ENCODE measurements around the gene KASH5. TPM values are rescaled to one million over a fixed set of nuclear protein-coding genes. Genes with fewer than 3 reads are reported as not detected.

KASH5 gene
- total and polyA plus RNA-seq, 2 of the 4 experiments (the other 2 are of a cell fraction), result not detected

- CTCF ChIA-PET, result no interaction called here
- no peak for ATAC-seq (ENCODE audit: low read depth)
These were observed 48.5 kb downstream of the KASH5 start for GRCh38 chr19:49436381-49437017.

More at GRCh38 chr19:49436381-49437017, 48.5 kb downstream of the KASH5 start:
- Histone ChIP-seq H3K36me3 (ENCODE audit: control insufficient read depth, insufficient read depth, low read length) (no peaks in the 10 kb centered on the region), H3K9me3 (ENCODE audit: control insufficient read depth, insufficient read depth, low read length) (peaks cover 16% of the 10 kb centered on the region), H3K56ac (ENCODE audit: extremely low read depth, insufficient read depth, low read length) (no peak overlapping the region), H4K20me1 (ENCODE audit: insufficient read depth, low read length) (no peaks in the 10 kb centered on the region), H2BK120ac (ENCODE audit: low read depth, low read length) (no peak overlapping the region), H3K9ac (ENCODE audit: low read depth, low read length) (no peak overlapping the region), H3K9me1 (ENCODE audit: insufficient read depth, low read length) (no peaks in the 10 kb centered on the region), H4K91ac (ENCODE audit: insufficient read depth, low read depth, low read length) (no peak overlapping the region), H2BK20ac (ENCODE audit: low read depth, low read length) (no peak overlapping the region), H2BK5ac (ENCODE audit: low read depth, low read length, poor library complexity, severe bottlenecking) (no peak overlapping the region), H3K4me2 (ENCODE audit: low read depth, low read length) (no peak overlapping the region), H3K4me3 (ENCODE audit: insufficient read depth, low read depth, low read length) (no peak overlapping the region), H3K18ac (ENCODE audit: low read depth, low read length) (no peak overlapping the region), H2AFZ (replicated peaks; ENCODE audit: low read length, poor library complexity) (peak overlapping the region; percentile 43), H3K4me1 (ENCODE audit: control insufficient read depth, insufficient read depth, low read length) (no peaks in the 10 kb centered on the region), H2BK15ac (ENCODE audit: low read depth, low read length) (no peak overlapping the region), H3K4ac (ENCODE audit: low read depth, low read length) (no peak overlapping the region), H3K27me3 (ENCODE audit: control insufficient read depth, insufficient read depth, low read length) (peaks cover 96% of the 10 kb centered on the region), H3K27ac (ENCODE audit: insufficient read depth, low read length) (no peak overlapping the region), H3K14ac (replicated peaks; ENCODE audit: low read depth, low read length) (no peak overlapping the region), H4K8ac (ENCODE audit: low read depth in 2 of 2, low read length in 2 of 2) (no peak overlapping the region), H3K23ac (ENCODE audit: low read depth, low read length) (no peak overlapping the region; the same call in 1 of the 2 replicates), H2AK5ac (ENCODE audit: low read depth, low read length) (no peak overlapping the region), H3K79me1 (ENCODE audit: low read depth in 1 of 2, low read length in 2 of 2) (no peaks in the 10 kb centered on the region), H2AK9ac (replicated peaks; ENCODE audit: low read depth, low read length, poor library complexity) (no peak overlapping the region), H4K5ac (ENCODE audit: low read depth, low read length) (no peak overlapping the region)
- no peak for DNase-seq
- WGBS, 2 experiments (ENCODE audit: extremely low coverage in 2 of 2, insufficient read length in 1 of 2), result 10% methylated on average over 30 of the region's 42 CpGs; no CpG with 5 or more reads in 1 of the 2 experiments
- in situ Hi-C loops (cut with MboI; ENCODE audit: low sequenced_read_pairs) (loop anchor here (10.0 kb wide), 1 partner anchor 172 kb away; no protein-coding TSS in a partner anchor), dilution Hi-C loops (cut with HindIII; ENCODE audit: low sequenced_read_pairs, unreplicated experiment) (no loop called here), intact Hi-C loops (cut with micrococcal nuclease) (no loop called here)
- POLR2A ChIA-PET (ENCODE audit: unreplicated experiment), result no interaction called here
- no TSS peak for BruUV-seq (replicated peaks)
- no peak for TF ChIP-seq FOS (IDR thresholded peaks at IDR 0.05; ENCODE audit: low read depth, low read length)
- TF ChIP-seq MAZ (IDR thresholded peaks at IDR 0.05; ENCODE audit: borderline replicate concordance, low read depth, low read length), result no peak
- no peak for TF ChIP-seq BHLHE40 (IDR thresholded peaks at IDR 0.05; ENCODE audit: low read depth, low read length)
- TF ChIP-seq SMC3 (IDR thresholded peaks at IDR 0.05; ENCODE audit: low read depth, low read length), result no peak
- TF ChIP-seq MAFK (IDR thresholded peaks at IDR 0.05; ENCODE audit: low read depth, low read length), result no peak
- no peak for TF ChIP-seq NFE2L2 (IDR thresholded peaks at IDR 0.05; ENCODE audit: low read depth, low read length)
- no peak for TF ChIP-seq CHD1 (IDR thresholded peaks at IDR 0.05; ENCODE audit: low read depth, low read length)

All from IMR-90 (cell line).